Right ventricle myocardium inferior (tissue), 1 donor: ENCODE results near the gene HK2. TPM values are rescaled to one million over a fixed set of nuclear protein-coding genes. Genes with fewer than 3 reads are reported as not detected.
A peak's percentile ranks its signal among the peaks of the same experiment; 100 is the strongest.
"Not testable (repeated sequence)": the region's sequence is repeated elsewhere in the genome, so short reads cannot be mapped to it uniquely, and the experiment has no call there.

ENCODE experiments used
- ATAC-seq: fragments of 200-7000 bp; cut with Tn5 transposase; one replicate; pipeline ENCODE4 v1.9.1; 2020; ENCODE audit warnings: mild to moderate bottlenecking, moderate library complexity
- DNase-seq: peaks from one replicate; pipeline ENCODE4 v3.0.0; 2021; ENCODE audit errors: missing footprints
- intact Hi-C: fragments of 100-400 bp; cut with DNase I; formaldehyde crosslinking; loops from one replicate; pipeline ENCODE4 v1.11.0; 2022
- total RNA-seq: library from RNA; stranded (reverse); fragmentation: NEBNext Ultra II Directional; extraction: Animal tissue kit (Norgen Biotek cat#: 25700); gene quantifications from one replicate; pipeline ENCODE4 v1.2.1, GENCODE V29; 2021
- donor health status: DM: no; HTN: yes; CAD: no; lungs with severe emphysema.

The HK2 gene
- total RNA-seq, 1 donor from 2014 or later = 5.4 TPM

- no peak for ATAC-seq
- DNase-seq = no peak
Observed at GRCh38 chr2:74831693-74832530, 2.0 kb upstream of the HK2 start.

GRCh38 chr2:74834234-74834791 lies 386 bp downstream of the HK2 start:
- peak; percentile 14 for ATAC-seq
- intact Hi-C loops = loop anchor here (5.0 kb wide), 1 partner anchor 117 kb away; no protein-coding TSS in a partner anchor
- not testable (repeated sequence) for DNase-seq

More at GRCh38 chr2:74831693-74832530, 2.0 kb upstream of the HK2 start:
- intact Hi-C loops = loop anchor here (5.0 kb wide), 1 partner anchor 115 kb away; no protein-coding TSS in a partner anchor

GRCh38 chr2:74834792-74835755 lies 1.1 kb downstream of the HK2 start:
- DNase-seq (peak; percentile 76), ATAC-seq (peak; percentile 44)
- intact Hi-C loops = loop anchor here (5.0 kb wide), 1 partner anchor 118 kb away; no protein-coding TSS in a partner anchor

- no peak for DNase-seq
- no peak for ATAC-seq
- intact Hi-C loops = loop anchor here (2.0 kb wide), 1 partner anchor 29 kb away; no protein-coding TSS in a partner anchor
Observed at GRCh38 chr2:74835831-74836674, 2.1 kb downstream of the HK2 start.

GRCh38 chr2:74836675-74837401 lies 2.9 kb downstream of the HK2 start:
- DNase-seq (no peak), ATAC-seq (no peak)
- intact Hi-C loops = loop anchor here (2.0 kb wide), 1 partner anchor 28 kb away; no protein-coding TSS in a partner anchor

GRCh38 chr2:74841641-74842040 lies 7.7 kb downstream of the HK2 start:
- DNase-seq (no peak), ATAC-seq (peak; percentile 56)
- intact Hi-C loops = no loop called here

GRCh38 chr2:74843433-74843832 lies 9.5 kb downstream of the HK2 start:
- intact Hi-C loops = no loop called here
- no peak for DNase-seq
- no peak for ATAC-seq

GRCh38 chr2:74843899-74844298 lies 10.0 kb downstream of the HK2 start:
- no peak for ATAC-seq
- no peak for DNase-seq
- intact Hi-C loops = no loop called here

- intact Hi-C loops = no loop called here
- DNase-seq (no peak), ATAC-seq (no peak)
Observed at GRCh38 chr2:74844752-74845151, 10.8 kb downstream of the HK2 start.

- ATAC-seq (peak; percentile 80), DNase-seq (peak; percentile 89)
- intact Hi-C loops = no loop called here
Observed at GRCh38 chr2:74845217-74845751, 11.4 kb downstream of the HK2 start.

- ATAC-seq (no peak), DNase-seq (no peak)
- intact Hi-C loops = no loop called here
Observed at GRCh38 chr2:74845991-74846390, 12.1 kb downstream of the HK2 start.

GRCh38 chr2:74846481-74846880 lies 12.6 kb downstream of the HK2 start:
- DNase-seq (no peak), ATAC-seq (no peak)
- intact Hi-C loops = no loop called here

- intact Hi-C loops = no loop called here
- DNase-seq = no peak
- no peak for ATAC-seq
Observed at GRCh38 chr2:74847070-74847858, 13.3 kb downstream of the HK2 start.

- intact Hi-C loops = no loop called here
- no peak for DNase-seq
- peak; percentile 39 for ATAC-seq
Observed at GRCh38 chr2:74849228-74849892, 15.4 kb downstream of the HK2 start.

GRCh38 chr2:74850496-74851190 lies 16.7 kb downstream of the HK2 start:
- ATAC-seq (no peak), DNase-seq (no peak)
- intact Hi-C loops = no loop called here
